ENCODE results near the gene LRRFIP2. TPM values are rescaled to one million over a fixed set of nuclear protein-coding genes. Genes with fewer than 3 reads are reported as not detected.

LRRFIP2 gene
- total and polyA plus RNA-seq, 2 donors from 2014 or later = 26.1 to 61.4 TPM

GRCh38 chr3:37118163-37118562, 56.2 kb downstream of the LRRFIP2 start:
- no peaks in the 10 kb centered on the region for H3K4me1 ChIP-seq (ENCODE audit: control insufficient read depth in 2 of 3, insufficient read depth in 2 of 3, low read depth in 1 of 3, low read length in 3 of 3)
- H3K4me3 ChIP-seq (ENCODE audit: low read length in 3 of 3) = no peak overlapping the region
- H3K27ac ChIP-seq (ENCODE audit: low read depth in 2 of 2, low read length in 2 of 2) = no peak overlapping the region
- H3K9ac ChIP-seq (ENCODE audit: low read length in 3 of 3) = no peak overlapping the region
- DNase-seq (no peak), FAIRE-seq (no peak)
- peaks cover 0 to 2% (median 0%) of the 10 kb centered on the region in 3 donors for H3K36me3 ChIP-seq (ENCODE audit: control insufficient read depth in 2 of 3, insufficient read depth in 3 of 3, low read length in 3 of 3)
- intact Hi-C loops (cut with DNase I) = no loop called here
- TF ChIP-seq CTCF (IDR thresholded peaks at IDR 0.05; ENCODE audit: borderline replicate concordance, extremely low read depth, insufficient read depth) = no peak
- H3K27me3 ChIP-seq (ENCODE audit: control insufficient read depth, insufficient read depth, low read length) = no peaks in the 10 kb centered on the region
- no peaks in the 10 kb centered on the region for H3K9me3 ChIP-seq (ENCODE audit: control insufficient read depth in 2 of 3, insufficient read depth in 1 of 3, low read length in 3 of 3)

- Histone ChIP-seq H3K9me3 (ENCODE audit: control insufficient read depth in 2 of 3, insufficient read depth in 1 of 3, low read length in 3 of 3) (no peaks in the 10 kb centered on the region), H3K4me1 (ENCODE audit: control insufficient read depth in 2 of 3, insufficient read depth in 2 of 3, low read depth in 1 of 3, low read length in 3 of 3) (no peaks in the 10 kb centered on the region), H3K9ac (ENCODE audit: low read length in 3 of 3) (no peak overlapping the region), H3K36me3 (ENCODE audit: control insufficient read depth in 2 of 3, insufficient read depth in 3 of 3, low read length in 3 of 3) (peaks cover 0 to 2% (median 0%) of the 10 kb centered on the region in 3 donors), H3K4me3 (ENCODE audit: low read length in 3 of 3) (no peak overlapping the region), H3K27me3 (ENCODE audit: control insufficient read depth, insufficient read depth, low read length) (no peaks in the 10 kb centered on the region), H3K27ac (ENCODE audit: low read depth in 2 of 2, low read length in 2 of 2) (no peak overlapping the region)
- no peak for TF ChIP-seq CTCF (IDR thresholded peaks at IDR 0.05; ENCODE audit: borderline replicate concordance, extremely low read depth, insufficient read depth)
- no peak for DNase-seq
- intact Hi-C loops (cut with DNase I) = no loop called here
- no peak for FAIRE-seq
These were observed 56.8 kb downstream of the LRRFIP2 start for GRCh38 chr3:37117548-37117947.

DNA sequence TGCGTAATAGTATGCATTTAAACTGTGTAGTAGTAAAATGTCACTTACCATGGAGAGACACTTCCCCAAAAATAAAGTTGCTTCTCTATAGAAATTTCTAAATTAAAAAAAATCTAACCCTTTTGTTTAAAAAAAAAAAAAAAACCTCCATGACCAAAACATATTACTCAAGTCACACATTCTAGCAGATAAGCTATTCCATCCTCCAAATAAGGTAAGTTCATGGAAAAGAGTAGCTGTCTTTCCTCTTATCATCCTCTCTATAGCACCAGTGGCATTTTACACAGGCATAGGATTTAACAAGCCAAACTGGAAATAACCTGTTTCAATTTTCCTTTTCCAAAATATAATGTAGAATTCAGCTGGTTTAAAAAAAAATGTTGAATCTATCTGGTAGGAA, 57.4 kb downstream of the LRRFIP2 start:
- FAIRE-seq (no peak), DNase-seq (no peak)
- no peak overlapping the region for H3K27ac ChIP-seq (ENCODE audit: low read depth in 2 of 2, low read length in 2 of 2)
- TF ChIP-seq CTCF (IDR thresholded peaks at IDR 0.05; ENCODE audit: borderline replicate concordance, extremely low read depth, insufficient read depth) = no peak
- H3K9me3 ChIP-seq (ENCODE audit: control insufficient read depth in 2 of 3, insufficient read depth in 1 of 3, low read length in 3 of 3) = no peaks in the 10 kb centered on the region
- peaks cover 0 to 2% (median 0%) of the 10 kb centered on the region in 3 donors for H3K36me3 ChIP-seq (ENCODE audit: control insufficient read depth in 2 of 3, insufficient read depth in 3 of 3, low read length in 3 of 3)
- no peak overlapping the region for H3K4me3 ChIP-seq (ENCODE audit: low read length in 3 of 3)
- no peaks in the 10 kb centered on the region for H3K27me3 ChIP-seq (ENCODE audit: control insufficient read depth, insufficient read depth, low read length)
- intact Hi-C loops (cut with DNase I) = no loop called here
- no peaks in the 10 kb centered on the region for H3K4me1 ChIP-seq (ENCODE audit: control insufficient read depth in 2 of 3, insufficient read depth in 2 of 3, low read depth in 1 of 3, low read length in 3 of 3)
- H3K9ac ChIP-seq (ENCODE audit: low read length in 3 of 3) = no peak overlapping the region

GRCh38 chr3:37115446-37115845, 58.9 kb downstream of the LRRFIP2 start:
- Histone ChIP-seq H3K9me3 (ENCODE audit: control insufficient read depth in 2 of 3, insufficient read depth in 1 of 3, low read length in 3 of 3) (no peaks in the 10 kb centered on the region), H3K27me3 (ENCODE audit: control insufficient read depth, insufficient read depth, low read length) (no peaks in the 10 kb centered on the region), H3K4me1 (ENCODE audit: control insufficient read depth in 2 of 3, insufficient read depth in 2 of 3, low read depth in 1 of 3, low read length in 3 of 3) (no peaks in the 10 kb centered on the region), H3K4me3 (ENCODE audit: low read length in 3 of 3) (no peak overlapping the region), H3K9ac (ENCODE audit: low read length in 3 of 3) (no peak overlapping the region), H3K36me3 (ENCODE audit: control insufficient read depth in 2 of 3, insufficient read depth in 3 of 3, low read length in 3 of 3) (peaks cover 0 to 2% (median 0%) of the 10 kb centered on the region in 3 donors), H3K27ac (ENCODE audit: low read depth in 2 of 2, low read length in 2 of 2) (no peak overlapping the region)
- no peak for TF ChIP-seq CTCF (IDR thresholded peaks at IDR 0.05; ENCODE audit: borderline replicate concordance, extremely low read depth, insufficient read depth)
- intact Hi-C loops (cut with DNase I) = no loop called here
- DNase-seq = no peak
- no peak for FAIRE-seq
